A549 (cell line): ENCODE measurements around the gene REX1BD. TPM values are rescaled to one million over a fixed set of nuclear protein-coding genes. Genes with fewer than 3 reads are reported as not detected.

Experiments
- ATAC-seq, 2 experiments: fragments of 200-7000 bp in 1 of 2; fragments of >200 bp in 1 of 2; cut with Nextera tagmentation in 1 of 2; cut with Tn5 transposase in 1 of 2; 3 replicates each; pipeline versions ENCODE4 v1.8.0 to v1.9.1; 2018 to 2020; ENCODE audit warnings: mild to moderate bottlenecking in 1 of 2, moderate library complexity in 1 of 2
- CTCF ChIA-PET: fragments of 300-600 bp; sonication (Branson Sonifier 250); formaldehyde crosslinking; extraction: SDS; loops from one replicate; lab custom pipeline; 2021; ENCODE audit warnings: antibody characterized with exemption, inconsistent platforms; lab: Yijun Ruan, JAX
- POLR2A ChIA-PET: fragments of 350-600 bp; formaldehyde crosslinking; extraction: SDS; loops from one replicate; lab custom pipeline; 2021; ENCODE audit warnings: antibody characterized with exemption, inconsistent platforms; lab: Yijun Ruan, JAX
- DNase-seq, 2 experiments: peaks; one replicate each; pipeline versions ENCODE4 v3.0.0 to v3.0.0-alpha.2; 2011 to 2016; ENCODE audit warnings: low read depth in 1 of 2, low spot score in 1 of 2
- FAIRE-seq: peaks from 2 replicates; lab custom pipeline; 2011; peaks lifted over from hg19 to GRCh38; lab: Jason Lieb, UNC
- H3K27ac ChIP-seq, 2 experiments: fragments of >200 bp; sonication (Bioruptor Twin); formaldehyde crosslinking; 3 replicates each; pipeline ENCODE4 v1.5.1; 2016 to 2017
- H3K4me1 ChIP-seq: fragments of >200 bp; sonication (Bioruptor Twin); formaldehyde crosslinking; 3 replicates; pipeline ENCODE4 v1.6.1; 2016
- H3K4me2 ChIP-seq: fragments of >200 bp; sonication (Bioruptor Twin); formaldehyde crosslinking; 3 replicates; pipeline ENCODE4 v1.6.1; 2016
- H3K4me3 ChIP-seq: fragments of >200 bp; sonication (Bioruptor Twin); formaldehyde crosslinking; 3 replicates; pipeline ENCODE4 v1.5.1; 2016
- H3K9me3 ChIP-seq: fragments of >200 bp; sonication (Bioruptor Twin); formaldehyde crosslinking; 3 replicates; pipeline ENCODE4 v1.6.1; 2016
- CBX2 ChIP-seq: fragments of 200-600 bp; sonication (generic); IDR thresholded peaks from 2 replicates; pipeline ENCODE4 v1.6.1; 2016; ENCODE audit warnings: low read depth, mild to moderate bottlenecking, borderline replicate concordance
- EHF ChIP-seq: fragments of 250-450 bp; sonication (Bioruptor Pico); IDR thresholded peaks from 2 replicates; pipeline ENCODE4 v1.5.0; 2020; ENCODE audit warnings: mild to moderate bottlenecking
- ELK1 ChIP-seq: fragments of 150-350 bp; IDR thresholded peaks from 2 replicates; pipeline ENCODE4 v1.6.1; 2014; ENCODE audit warnings: low read depth, mild to moderate bottlenecking, low read length
- FOSL2 ChIP-seq, 2 experiments: fragments of 450-650 bp in 1 of 2; fragments of >200 bp in 1 of 2; sonication (Bioruptor Twin) in 1 of 2; formaldehyde crosslinking; IDR thresholded peaks; 2 replicates each; pipeline versions ENCODE4 v1.5.0 to v1.6.1; 2016 to 2020; ENCODE audit warnings: mild to moderate bottlenecking in 1 of 2, moderate library complexity in 1 of 2
- HDAC2 ChIP-seq: fragments of 200-600 bp; sonication (generic); IDR thresholded peaks from 2 replicates; pipeline ENCODE4 v1.6.1; 2016
- HOXB5 ChIP-seq: fragments of 250-450 bp; sonication (Bioruptor Pico); IDR thresholded peaks from 2 replicates; pipeline ENCODE4 v1.5.0; 2020; ENCODE audit warnings: mild to moderate bottlenecking, moderate library complexity
- JUNB ChIP-seq: fragments of >200 bp; sonication (Bioruptor Twin); formaldehyde crosslinking; IDR thresholded peaks from 2 replicates; pipeline ENCODE4 v1.6.1; 2016
- MAZ ChIP-seq: fragments of 150-350 bp; IDR thresholded peaks from 2 replicates; pipeline ENCODE4 v1.6.1; 2014; ENCODE audit warnings: antibody characterized with exemption, low read depth, low read length, borderline replicate concordance
- MYC ChIP-seq: IDR thresholded peaks from 2 replicates; pipeline ENCODE4 v1.6.1; 2012; ENCODE audit warnings: mild to moderate bottlenecking, inconsistent platforms, low read length, improper control_type of control experiment, borderline replicate concordance
- NFE2L2 ChIP-seq: fragments of 150-350 bp; conservative IDR thresholded peaks from 2 replicates; pipeline ENCODE4 v1.6.1; 2014; ENCODE audit warnings: low read length
- NPAS2 ChIP-seq: fragments of 250-450 bp; sonication (Bioruptor Pico); IDR thresholded peaks from 2 replicates; pipeline ENCODE4 v1.8.0; 2022; ENCODE audit warnings: mild to moderate bottlenecking, moderate library complexity, borderline replicate concordance
- POLR2A ChIP-seq: IDR thresholded peaks from 2 replicates; pipeline ENCODE4 v1.6.1; 2012; ENCODE audit warnings: mild to moderate bottlenecking, low read length
- RFX5 ChIP-seq: fragments of 450-650 bp; IDR thresholded peaks from 2 replicates; pipeline ENCODE4 v1.7.1; 2014; ENCODE audit warnings: antibody characterized with exemption, mild to moderate bottlenecking, moderate library complexity
- SMC3 ChIP-seq: fragments of >200 bp; sonication (Bioruptor Twin); formaldehyde crosslinking; IDR thresholded peaks from 3 replicates; pipeline ENCODE4 v1.6.1; 2018; ENCODE audit warnings: inconsistent platforms
- TFCP2L1 ChIP-seq: fragments of 250-450 bp; sonication (Bioruptor Pico); IDR thresholded peaks from 2 replicates; pipeline ENCODE4 v1.5.0; 2021; ENCODE audit warnings: mild to moderate bottlenecking
- ZC3H11A ChIP-seq: fragments of 450-650 bp; IDR thresholded peaks from 2 replicates; pipeline ENCODE4 v1.6.1; 2014; ENCODE audit warnings: antibody characterized with exemption, mild to moderate bottlenecking
- WGBS: methylation state at CpG from one replicate; pipeline ENCODE4 v1.1.6; 2017; ENCODE audit errors: missing lambda C conversion rate; 5-methylcytosine and 5-hydroxymethylcytosine counted together
- polyA plus RNA-seq, 4 experiments: library from polyadenylated mRNA; depleted of rRNA in 3 of 4; stranded (reverse); fragments of >200 nt; fragmentation: RNase III in 1 of 4; extraction: RNeasy Plus Mini Kit Qiagen cat#74134 plus additional on column Dnase treatment in 1 of 4; gene quantifications; 2 replicates in 3 of 4; 3 replicates in 1 of 4; pipeline ENCODE4 v1.2.3, GENCODE V29; 2011 to 2017
- TF ChIP-seq, protein P1 (sequence below): IDR thresholded peaks from 2 replicates; pipeline ENCODE4 v1.6.1; 2012; ENCODE audit warnings: low read depth, borderline replicate concordance

REX1BD gene
- polyA plus RNA-seq, 2 of the 4 experiments (the other 2 are of a cell fraction), result 23.1 to 47.3 TPM

DNA sequence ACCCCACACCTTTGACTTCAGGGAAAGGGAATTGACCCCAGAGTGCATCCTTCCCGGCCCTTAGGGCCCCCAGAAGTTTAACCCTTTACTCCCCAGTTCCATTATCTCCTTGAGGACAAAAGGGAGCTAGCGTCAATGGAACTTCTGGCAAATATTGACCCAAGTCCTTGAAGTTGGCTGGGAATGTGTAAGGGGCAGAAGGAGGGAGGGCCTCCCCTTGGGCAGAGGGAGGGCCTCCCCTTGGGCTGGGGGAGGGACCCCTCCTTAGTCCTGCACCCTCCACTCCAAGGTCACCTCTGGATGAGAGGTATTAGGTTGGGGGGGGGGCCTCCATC is 21.1 kb downstream of the REX1BD start:
- Histone ChIP-seq H3K27ac (no peak overlapping the region), H3K4me1 (peaks cover 28% of the 10 kb centered on the region; the same call in 2 of the 3 replicates), H3K9me3 (no peaks in the 10 kb centered on the region), H3K4me3 (no peak overlapping the region), H3K4me2 (no peak overlapping the region)
- CTCF ChIA-PET, result interaction anchor here (0.7 to 1.1 kb wide), 3 partner anchors 21 to 237 kb away, joined by 3 read pairs; no protein-coding TSS in a partner anchor
- WGBS, result no CpG with 5 or more reads among the region's 2 CpGs
- POLR2A ChIA-PET, result no interaction called here
- no peak for FAIRE-seq
- ATAC-seq, result no peak
- TF ChIP-seq MYC, result no peak
- no peak for TF ChIP-seq HDAC2
- no peak for TF ChIP-seq SMC3
- no peak for TF ChIP-seq ELK1
- no peak for DNase-seq

GRCh38 chr19:18610245-18610555 is 21.6 kb downstream of the REX1BD start:
- ChIA-PET CTCF (interaction anchor here (0.7 to 1.1 kb wide), 3 partner anchors 21 to 237 kb away, joined by 3 read pairs; no protein-coding TSS in a partner anchor), POLR2A (no interaction called here)
- Histone ChIP-seq H3K4me2 (no peak overlapping the region), H3K4me3 (no peak overlapping the region), H3K27ac (no peak overlapping the region), H3K4me1 (peaks cover 28% of the 10 kb centered on the region; the same call in 2 of the 3 replicates), H3K9me3 (no peaks in the 10 kb centered on the region)
- ATAC-seq (peak in 1 of 2 experiments; percentile 49; a peak in 3 of 6 replicates), FAIRE-seq (no peak), DNase-seq (no peak)
- TF ChIP-seq CBX2, result no peak
- TF ChIP-seq, protein P1, sequence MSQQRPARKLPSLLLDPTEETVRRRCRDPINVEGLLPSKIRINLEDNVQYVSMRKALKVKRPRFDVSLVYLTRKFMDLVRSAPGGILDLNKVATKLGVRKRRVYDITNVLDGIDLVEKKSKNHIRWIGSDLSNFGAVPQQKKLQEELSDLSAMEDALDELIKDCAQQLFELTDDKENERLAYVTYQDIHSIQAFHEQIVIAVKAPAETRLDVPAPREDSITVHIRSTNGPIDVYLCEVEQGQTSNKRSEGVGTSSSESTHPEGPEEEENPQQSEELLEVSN, result no peak
- TF ChIP-seq ZC3H11A, result no peak
- TF ChIP-seq MAZ, result no peak
- TF ChIP-seq ELK1, result no peak
- TF ChIP-seq POLR2A, result no peak
- TF ChIP-seq NPAS2 (CRISPR knock-in tag), result no peak
- TF ChIP-seq EHF (CRISPR knock-in tag), result no peak
- TF ChIP-seq FOSL2 (IDR thresholded peaks at IDR 0.05), result no peak
- TF ChIP-seq FOSL2 (CRISPR knock-in tag; IDR thresholded peaks at IDR 0.05), result no peak
- no peak for TF ChIP-seq HOXB5 (CRISPR knock-in tag)
- TF ChIP-seq TFCP2L1 (CRISPR knock-in tag), result no peak
- 83% methylated on average over 1 of the region's 3 CpGs for WGBS

DNA sequence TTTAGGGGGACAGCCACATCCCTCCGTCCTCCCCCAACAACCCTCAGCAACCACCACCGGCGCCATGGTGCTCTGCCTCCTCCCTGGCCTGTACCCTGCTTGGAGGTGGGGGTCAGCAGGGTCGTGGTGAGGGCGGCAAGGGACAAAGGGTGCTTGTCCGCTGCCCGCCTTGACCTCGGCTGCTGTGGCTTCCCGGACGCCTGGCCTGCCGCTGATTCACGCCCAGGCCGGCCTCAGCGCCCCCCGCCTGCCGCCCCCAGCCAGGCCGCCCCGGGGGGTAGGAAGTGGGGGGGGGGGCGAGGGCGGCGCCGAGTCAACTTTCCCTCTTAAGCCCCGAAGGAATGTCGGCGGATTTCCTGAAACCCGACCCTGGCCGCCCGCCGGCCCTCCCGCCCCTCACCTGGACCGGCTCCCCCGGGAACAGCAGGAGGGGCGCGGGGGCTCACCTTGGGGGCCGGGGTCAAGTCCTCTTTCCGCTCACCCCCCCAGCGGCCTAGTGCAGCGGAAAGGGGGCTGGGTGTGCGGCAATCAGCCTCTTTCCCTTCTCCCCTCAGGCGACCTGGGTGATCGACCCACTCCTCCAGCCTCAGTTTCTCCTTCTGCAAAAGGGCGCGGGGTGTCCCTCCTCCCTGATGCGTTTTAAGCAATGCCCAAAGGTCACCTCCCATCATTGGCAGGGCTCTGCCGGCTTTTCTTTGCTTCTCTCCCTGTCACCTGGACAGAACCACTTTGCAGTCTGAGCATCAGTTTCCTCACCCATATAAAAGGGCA is 22.1 kb downstream of the REX1BD start:
- DNase-seq (no peak), ATAC-seq (no peak), FAIRE-seq (no peak)
- H3K4me3 ChIP-seq, result no peak overlapping the region
- WGBS, result 65% methylated on average over 5 of the region's 45 CpGs
- ChIA-PET POLR2A (no interaction called here), CTCF (interaction anchor here (0.9 to 1.1 kb wide), 2 partner anchors 22 to 236 kb away, joined by 3 read pairs; no protein-coding TSS in a partner anchor)
- H3K4me1 ChIP-seq, result peaks cover 28% of the 10 kb centered on the region; the same call in 2 of the 3 replicates
- H3K27ac ChIP-seq, result no peak overlapping the region
- H3K4me2 ChIP-seq, result no peak overlapping the region
- no peak for TF ChIP-seq JUNB
- no peak for TF ChIP-seq NFE2L2
- TF ChIP-seq FOSL2 (IDR thresholded peaks at IDR 0.05), result no peak
- TF ChIP-seq FOSL2 (CRISPR knock-in tag; IDR thresholded peaks at IDR 0.05), result no peak
- TF ChIP-seq RFX5, result 0 out of 2 replicates have a peak, but pooled peaks have one; percentile 47
- H3K9me3 ChIP-seq, result no peaks in the 10 kb centered on the region
